Natural killer cell (primary cell): ENCODE measurements around the gene MAPKAPK2. TPM values are rescaled to one million over a fixed set of nuclear protein-coding genes. Genes with fewer than 3 reads are reported as not detected.

Experiments
- ATAC-seq, 3 donors: fragments of 150-1000 bp in 2 of 3; fragments of 200-7000 bp in 1 of 3; cut with Tn5 transposase; 1 replicate in 1 of 3; 2 replicates in 2 of 3; pipeline ENCODE4 v1.10.0; 2021; ENCODE audit warnings: mild to moderate bottlenecking in 2 of 3, moderate library complexity in 2 of 3
- DNase-seq, 2 donors: peaks; one replicate each; pipeline versions ENCODE4 v3.0.0 to v3.0.0-alpha.2; 2013 to 2021; ENCODE audit warnings: mixed read lengths in 1 of 2
- H3K27ac ChIP-seq: one replicate; pipeline ENCODE4 v1.5.1; 2013; ENCODE audit warnings: mild to moderate bottlenecking, low read length
- H3K27me3 ChIP-seq: one replicate; pipeline ENCODE4 v1.6.1; 2013; ENCODE audit warnings: low read length; ENCODE audit not compliant: control insufficient read depth, insufficient read depth
- H3K36me3 ChIP-seq: one replicate; pipeline ENCODE4 v1.6.1; 2013; ENCODE audit warnings: low read length; ENCODE audit not compliant: control insufficient read depth, insufficient read depth
- H3K4me1 ChIP-seq: one replicate; pipeline ENCODE4 v1.6.1; 2013; ENCODE audit warnings: low read length; ENCODE audit not compliant: control insufficient read depth, insufficient read depth
- H3K4me3 ChIP-seq: one replicate; pipeline ENCODE4 v1.5.1; 2013; ENCODE audit warnings: low read length
- H3K9me3 ChIP-seq: one replicate; pipeline ENCODE4 v1.6.1; 2013; ENCODE audit warnings: low read length; ENCODE audit not compliant: control insufficient read depth, insufficient read depth
- H3K27ac Mint-ChIP-seq, 2 donors: one replicate each; pipeline ENCODE4 v1.8.0; 2022; ENCODE audit warnings: mild to moderate bottlenecking in 2 of 2, mixed read lengths in 2 of 2, moderate library complexity in 1 of 2
- H3K27me3 Mint-ChIP-seq, 2 donors: one replicate each; pipeline ENCODE4 v1.8.0; 2022; ENCODE audit warnings: low read depth in 2 of 2, mixed read lengths in 2 of 2
- H3K36me3 Mint-ChIP-seq: one replicate; pipeline ENCODE4 v1.8.0; 2022; ENCODE audit warnings: mixed read lengths
- H3K4me1 Mint-ChIP-seq, 2 donors: one replicate each; pipeline ENCODE4 v1.8.0; 2022; ENCODE audit warnings: mixed read lengths in 2 of 2
- H3K4me3 Mint-ChIP-seq: one replicate; pipeline ENCODE4 v1.8.0; 2022; ENCODE audit warnings: mild to moderate bottlenecking, moderate library complexity, mixed read lengths
- H3K9me3 Mint-ChIP-seq, 2 donors: one replicate each; pipeline ENCODE4 v1.8.0; 2022; ENCODE audit warnings: mixed read lengths in 2 of 2
- CTCF ChIP-seq: fragments of 200-600 bp; IDR thresholded peaks from one replicate; pipeline ENCODE4 v1.8.0; 2022; ENCODE audit warnings: antibody characterized with exemption
- WGBS: methylation state at CpG from one replicate; pipeline ENCODE4 v1.1.7; 2013; ENCODE audit warnings: missing lambda C conversion rate; ENCODE audit not compliant: insufficient coverage; 5-methylcytosine and 5-hydroxymethylcytosine counted together
- intact Hi-C: fragments of 100-400 bp; cut with micrococcal nuclease; formaldehyde crosslinking; loops from one replicate; pipeline ENCODE4 v1.14.2; 2022
- total RNA-seq, 4 donors: library from RNA; stranded (reverse); fragments of 120-200 nt in 1 of 4; gene quantifications; one replicate each; pipeline versions ENCODE4 v1.2.3 to v1.2.4, GENCODE V29; 2013 to 2022

MAPKAPK2 gene
- total RNA-seq, 3 donors from 2014 or later (not counting 1 experiment from before 2014, with no cell fraction given) = 137 to 197 (median 178) TPM

GRCh38 chr1:206779638-206780037 lies 94.9 kb downstream of the MAPKAPK2 start:
- H3K4me3 ChIP-seq = no peak overlapping the region
- WGBS = 73% methylated on average over 2 of the region's 2 CpGs
- H3K9me3 ChIP-seq = no peaks in the 10 kb centered on the region
- H3K4me3 Mint-ChIP-seq = no peak overlapping the region
- no peak overlapping the region for H3K27ac ChIP-seq
- H3K36me3 Mint-ChIP-seq = no peaks in the 10 kb centered on the region
- H3K4me1 ChIP-seq = peaks cover 22% of the 10 kb centered on the region
- intact Hi-C loops = no loop called here
- no peaks in the 10 kb centered on the region for H3K27me3 ChIP-seq
- no peaks in the 10 kb centered on the region for H3K9me3 Mint-ChIP-seq
- ATAC-seq (no peak), DNase-seq (no peak)
- peaks cover 18 to 22% of the 10 kb centered on the region in 2 donors for H3K4me1 Mint-ChIP-seq
- H3K27me3 Mint-ChIP-seq = peaks cover 10 to 19% of the 10 kb centered on the region in 2 donors
- H3K36me3 ChIP-seq = no peaks in the 10 kb centered on the region
- TF ChIP-seq CTCF = no peak
- H3K27ac Mint-ChIP-seq = no peak overlapping the region

DNA sequence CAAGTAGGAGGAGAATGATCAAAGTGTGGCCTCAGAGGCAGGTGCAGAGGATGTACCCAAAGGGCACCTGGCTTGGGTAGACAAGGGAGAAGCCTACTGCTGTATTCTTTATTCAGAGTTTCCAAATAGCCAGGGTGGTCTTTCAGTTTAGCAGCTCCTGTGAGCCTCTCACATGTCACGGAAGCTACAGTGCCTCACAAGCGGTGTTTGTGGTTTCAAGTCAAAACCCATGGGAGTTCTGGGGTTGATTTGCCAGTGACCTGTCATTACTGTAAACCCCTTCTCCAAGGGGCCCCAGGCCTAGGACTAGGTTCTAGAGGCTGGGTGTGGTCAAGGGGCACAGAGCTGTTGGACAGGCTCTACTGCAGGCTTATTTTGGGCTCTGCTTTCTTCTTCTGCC lies 97.7 kb downstream of the MAPKAPK2 start:
- Histone ChIP-seq H3K9me3 (no peaks in the 10 kb centered on the region), H3K4me3 (no peak overlapping the region), H3K36me3 (no peaks in the 10 kb centered on the region), H3K27me3 (peaks cover 3% of the 10 kb centered on the region), H3K4me1 (peaks cover 40% of the 10 kb centered on the region), H3K27ac (no peak overlapping the region)
- Mint-ChIP-seq H3K4me3 (peak overlapping the region; percentile 19), H3K9me3 (no peaks in the 10 kb centered on the region), H3K27ac (no peak overlapping the region), H3K4me1 (peaks cover 46% of the 10 kb centered on the region in 2 donors), H3K36me3 (no peaks in the 10 kb centered on the region), H3K27me3 (peaks cover 13 to 39% of the 10 kb centered on the region in 2 donors)
- no peak for TF ChIP-seq CTCF
- DNase-seq = peak in 1 of 2 donors; percentile 55
- 0% methylated on average over 2 of the region's 2 CpGs for WGBS
- peak; percentile 42 to 71 (median 67) for ATAC-seq
- intact Hi-C loops = no loop called here

GRCh38 chr1:206783506-206783905 lies 98.8 kb downstream of the MAPKAPK2 start:
- no peak overlapping the region for H3K27ac ChIP-seq
- H3K9me3 Mint-ChIP-seq = no peaks in the 10 kb centered on the region
- H3K27me3 Mint-ChIP-seq = peaks cover 19 to 50% of the 10 kb centered on the region in 2 donors
- no peaks in the 10 kb centered on the region for H3K9me3 ChIP-seq
- H3K4me1 Mint-ChIP-seq = peaks cover 52 to 54% of the 10 kb centered on the region in 2 donors
- TF ChIP-seq CTCF = no peak
- H3K4me3 Mint-ChIP-seq = no peak overlapping the region
- H3K36me3 ChIP-seq = no peaks in the 10 kb centered on the region
- peaks cover 40% of the 10 kb centered on the region for H3K4me1 ChIP-seq
- H3K4me3 ChIP-seq = no peak overlapping the region
- WGBS = over 99% methylated on average over 7 of the region's 7 CpGs
- H3K36me3 Mint-ChIP-seq = no peaks in the 10 kb centered on the region
- H3K27ac Mint-ChIP-seq = no peak overlapping the region
- DNase-seq = no peak
- no peak for ATAC-seq
- intact Hi-C loops = no loop called here
- H3K27me3 ChIP-seq = peaks cover 3% of the 10 kb centered on the region

Other genes with a start within 250 kb of the MAPKAPK2 start
- 10 to 100 TPM; 31.6 to 34.6 (median 32.2) TPM for gene IKBKE, start 214.4 kb upstream of the MAPKAPK2 start, total RNA-seq
- gene RASSF5, start 177.4 kb upstream of the MAPKAPK2 start, total RNA-seq = 100 to 1,000 TPM; 231 to 333 (median 279) TPM
- gene EIF2D, start 72.4 kb upstream of the MAPKAPK2 start, total RNA-seq = 10 to 100 TPM; 31.8 to 34.6 (median 32.7) TPM
- gene DYRK3, start 49.4 kb upstream of the MAPKAPK2 start, total RNA-seq = under 1 TPM; 0.16 to 0.66 (median 0.43) TPM
- gene IL19, start 85.9 kb downstream of the MAPKAPK2 start, total RNA-seq = not detected
- 1 to 10 TPM in 1 of 3 donors, not detected in 2; 1.0 TPM for gene IL10, start 87.6 kb downstream of the MAPKAPK2 start, total RNA-seq
- gene IL20, start 180.7 kb downstream of the MAPKAPK2 start, total RNA-seq = not detected
- not detected for gene IL24, start 212.5 kb downstream of the MAPKAPK2 start, total RNA-seq
- gene FCMR, start 237.0 kb downstream of the MAPKAPK2 start, total RNA-seq = 100 to 1,000 TPM; 157 to 178 (median 177) TPM